AML-193 (cell line): ENCODE results near the gene INSR.
"Not testable (repeated sequence)": the region's sequence is repeated elsewhere in the genome, so short reads cannot be mapped to it uniquely, and the experiment has no call there.

Source experiments
- DNase-seq, 2 experiments: peaks; one replicate each; lab custom pipeline; 2025; lab: John Stamatoyannopoulos, UW

INSR gene

DNA sequence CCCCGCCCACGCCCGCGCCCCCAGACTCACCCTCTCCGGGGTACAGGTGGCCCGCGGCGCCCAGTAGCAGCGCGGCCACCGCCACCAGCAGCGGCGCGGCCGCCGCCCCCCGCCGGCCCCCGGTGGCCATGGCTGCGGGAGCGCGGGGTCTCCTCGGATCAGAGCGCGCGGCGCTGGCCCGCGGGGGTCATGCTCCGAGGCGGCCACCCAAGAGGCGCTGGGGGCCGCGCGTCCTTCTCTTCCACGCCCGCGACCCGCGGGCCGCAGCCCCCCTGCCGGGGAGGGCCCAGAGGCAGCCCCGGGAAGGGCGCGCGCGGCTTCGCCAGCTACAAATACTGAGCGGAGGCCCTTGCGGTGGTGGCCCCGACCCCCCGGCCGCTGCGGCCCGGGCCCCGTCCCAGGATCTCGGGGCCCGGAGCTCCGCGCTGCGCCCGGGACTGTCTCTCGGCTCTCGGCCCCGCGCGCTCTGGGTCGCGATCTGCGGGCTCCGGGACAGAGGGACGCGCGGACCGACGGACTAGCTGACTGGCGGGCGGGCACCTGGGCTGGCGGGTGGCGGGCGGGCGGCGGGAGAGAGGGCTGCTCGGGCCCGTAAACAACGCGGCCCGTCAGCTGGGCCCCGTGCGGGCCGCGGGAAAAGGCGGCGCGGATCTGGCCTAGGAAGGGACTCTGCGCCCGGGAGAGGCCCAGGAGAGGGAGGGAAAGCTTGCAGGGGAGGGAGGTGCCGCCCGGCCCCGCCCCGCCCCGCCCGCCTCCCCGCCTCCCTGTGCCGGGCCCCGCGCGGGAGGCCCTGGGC, at the start of gene INSR:
Gene INSR, minus strand, starts transcription at position 653 of the 796 bp plus-strand sequence. Its CDS starts 523 bp downstream, at position 130.
- DNase-seq: peak; percentile 77 to 79

GRCh38 chr19:7342143-7342542, 47.9 kb upstream of the INSR start:
- no peak for DNase-seq

DNA sequence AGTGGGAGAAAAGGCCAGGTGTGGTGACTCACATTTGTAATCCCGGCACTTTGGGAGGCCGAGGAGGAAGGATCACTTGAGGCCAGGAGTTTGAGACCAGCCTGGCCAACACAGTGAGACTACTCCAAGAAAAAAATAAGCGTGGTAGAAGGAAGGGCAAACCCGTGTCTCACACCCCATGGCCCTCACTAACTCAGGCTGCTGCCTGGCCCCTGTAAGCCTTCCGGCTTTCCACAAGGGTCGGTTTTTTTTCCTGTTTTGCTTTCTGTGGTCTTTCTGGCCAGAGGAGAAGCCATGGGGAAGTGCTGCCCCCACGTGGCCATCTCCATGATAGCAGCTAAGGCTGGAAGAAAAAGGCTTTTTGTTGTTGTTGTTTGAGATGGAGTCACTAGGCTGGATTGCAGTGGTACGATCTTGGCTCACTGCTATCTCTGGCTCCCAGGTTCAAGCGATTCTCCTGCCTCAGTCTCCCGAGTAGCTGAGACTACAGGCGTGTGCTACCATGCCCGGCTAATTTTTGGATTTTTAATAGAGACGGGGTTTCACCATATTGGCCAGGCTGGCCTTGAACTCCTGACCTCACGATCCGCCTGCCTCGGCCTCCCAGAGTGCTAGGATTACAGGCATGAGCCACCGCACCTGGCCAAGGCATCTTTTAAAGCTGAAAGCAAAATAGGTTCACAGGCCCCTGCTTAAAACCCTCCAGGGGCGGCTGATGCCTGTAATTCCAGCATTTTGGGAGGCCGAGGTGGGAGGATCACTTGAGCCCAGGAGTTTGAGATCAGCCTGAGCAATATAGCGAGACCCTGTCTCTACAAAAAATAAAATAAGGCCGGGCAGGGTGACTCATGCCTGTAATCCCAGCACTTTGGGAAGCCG, 47.0 kb upstream of the INSR start:
- DNase-seq: peak; percentile 62 to 74

DNA sequence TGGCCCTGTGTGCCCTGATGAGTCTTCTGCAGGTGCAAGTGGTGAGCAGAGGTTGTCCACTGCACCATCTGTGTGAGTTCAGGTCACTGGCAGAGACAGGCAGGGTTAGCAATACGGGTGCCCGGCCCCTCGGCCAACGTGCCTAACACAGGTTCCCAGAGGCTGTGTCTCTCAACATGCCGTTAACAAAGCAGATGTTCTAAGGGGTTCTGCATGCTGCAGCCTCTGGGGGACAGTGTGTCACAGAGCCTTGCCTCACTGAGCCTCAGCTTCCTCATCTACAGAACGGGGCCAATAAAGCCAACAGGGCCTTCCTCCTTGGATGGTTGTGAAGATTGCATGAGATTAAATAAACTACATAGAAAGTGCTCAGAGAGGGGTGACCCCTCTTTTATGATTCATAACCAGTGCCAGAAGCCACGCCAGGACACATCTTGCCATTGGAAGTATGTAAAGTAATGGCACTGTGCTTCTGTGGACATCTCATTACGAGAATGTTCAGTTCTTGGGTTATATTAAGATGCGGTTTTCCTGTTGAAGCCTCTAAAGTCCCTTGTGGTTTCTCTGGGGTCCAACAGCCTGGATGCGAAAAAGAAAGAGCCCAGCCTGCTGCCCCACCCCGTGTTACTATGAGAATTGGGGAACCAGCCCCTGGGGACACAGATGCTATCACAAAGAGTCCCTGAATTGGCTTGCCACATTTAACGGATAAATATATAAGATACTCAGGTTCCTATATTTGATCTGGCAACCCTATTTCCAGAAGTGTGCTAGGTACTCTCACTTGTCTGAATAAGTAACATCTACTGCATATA, 43.4 kb upstream of the INSR start:
- DNase-seq: peak; percentile 97

DNA sequence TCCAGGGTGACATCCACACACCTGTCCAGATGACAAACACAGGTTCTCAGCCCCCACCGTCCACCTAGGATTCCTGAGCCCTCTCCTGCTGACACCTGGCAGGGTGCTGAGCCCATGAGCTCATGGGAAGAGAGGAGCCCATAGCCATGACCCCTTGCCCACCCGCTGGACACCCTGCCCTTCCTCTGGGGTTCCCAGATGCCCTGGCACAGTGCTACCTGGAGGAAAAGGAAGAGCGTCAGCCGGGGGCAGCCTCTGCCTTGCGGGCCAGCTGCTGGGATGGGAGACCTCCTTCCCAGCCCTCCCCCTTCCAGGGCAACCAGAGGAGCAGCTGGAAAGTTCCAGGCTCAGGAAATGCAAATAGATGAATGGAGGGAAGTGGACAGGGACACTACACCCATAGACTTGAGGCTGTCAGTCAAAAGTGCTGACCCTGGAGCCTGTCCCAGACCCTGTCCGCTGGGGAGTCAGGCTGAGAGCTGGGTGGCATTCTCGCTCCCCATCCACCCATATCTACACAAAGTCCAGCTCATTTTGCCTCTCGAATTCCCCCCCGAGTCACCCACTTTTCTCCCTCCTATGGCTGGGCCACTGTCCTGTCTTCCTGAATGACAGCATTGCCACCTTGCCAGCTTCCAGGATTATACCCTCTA, 42.2 kb upstream of the INSR start:
- no peak for DNase-seq

DNA sequence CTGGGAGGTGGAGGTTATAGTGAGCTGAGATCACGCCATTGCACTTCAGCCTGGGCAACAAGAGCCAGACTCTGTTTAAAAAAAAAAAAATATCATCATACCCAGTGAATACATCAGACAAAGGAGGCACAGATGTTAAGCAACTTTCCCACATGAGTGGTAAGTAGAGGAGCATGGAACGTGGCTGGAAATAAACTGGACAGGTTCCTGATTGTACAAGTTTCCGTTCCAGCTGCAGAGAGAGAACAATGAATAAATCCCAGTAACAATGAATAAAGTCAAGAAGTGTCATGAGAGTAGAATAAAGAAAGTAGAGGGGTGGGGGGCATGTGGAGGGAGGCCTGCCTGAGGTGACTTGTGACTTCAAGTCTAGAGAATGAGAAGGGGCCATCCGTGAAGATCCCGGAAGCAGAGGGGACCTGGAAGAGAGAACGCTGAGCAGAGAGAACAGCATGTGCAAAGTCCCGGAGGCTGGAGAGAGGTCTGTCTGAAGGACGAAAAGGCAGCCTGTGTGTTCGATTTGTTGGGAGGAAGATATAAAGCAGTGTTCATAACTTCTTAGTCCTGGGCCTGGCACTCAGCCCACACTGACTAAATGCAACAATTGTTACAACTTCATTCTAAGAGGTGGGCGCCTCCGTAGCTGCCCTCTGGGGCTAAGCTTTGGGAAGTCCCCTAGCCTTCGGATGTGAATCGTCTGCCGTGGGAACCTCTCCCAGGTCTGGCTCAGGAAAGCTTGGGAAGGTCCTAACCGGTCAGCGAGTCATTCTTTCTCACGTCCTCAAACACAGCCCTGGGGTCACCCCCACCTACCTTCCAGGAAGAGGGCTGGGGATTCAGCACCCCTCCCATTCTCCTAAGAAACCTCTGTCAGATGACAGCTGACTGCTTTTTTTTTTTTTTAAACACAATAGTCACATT, 39.2 kb upstream of the INSR start:
- no peak for DNase-seq

DNA sequence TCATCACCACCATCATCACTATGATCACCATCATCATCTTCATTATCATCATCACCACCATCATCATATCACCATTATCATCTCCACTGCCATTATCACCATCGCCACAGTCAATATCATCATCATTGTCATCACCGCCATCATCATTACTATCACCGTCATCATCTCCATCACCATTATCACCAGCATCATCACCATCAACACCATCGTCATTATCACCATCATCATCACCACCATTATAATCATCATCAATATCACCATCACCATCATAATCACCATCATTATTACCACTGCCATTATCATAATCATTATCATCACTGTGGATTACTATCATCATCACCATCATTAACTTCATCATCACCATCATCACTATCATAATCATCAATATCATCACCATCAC, 37.2 kb upstream of the INSR start:
- no peak for DNase-seq

DNA sequence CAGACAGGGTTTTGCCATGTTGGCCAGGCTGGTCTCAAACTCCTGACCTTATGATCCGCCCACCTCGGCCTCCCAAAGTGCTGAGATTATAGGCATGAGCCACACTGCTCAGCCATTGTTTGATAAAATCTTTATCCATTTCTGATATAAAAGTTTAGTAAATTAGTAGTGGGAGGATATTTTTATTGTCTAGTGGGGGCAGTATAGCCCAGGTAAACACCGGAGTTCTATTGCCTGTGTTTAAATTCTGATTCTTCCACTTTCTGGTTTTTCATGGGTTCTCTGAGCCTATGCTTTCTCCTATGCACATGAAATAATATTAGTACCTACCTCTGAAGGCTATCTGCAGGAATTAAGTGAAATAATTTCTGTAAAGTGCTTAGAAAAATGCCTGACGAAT, 34.4 kb upstream of the INSR start:
- DNase-seq: no peak

- no peak for DNase-seq
These were observed 33.6 kb upstream of the INSR start for GRCh38 chr19:7327802-7328201.

- DNase-seq: peak; percentile 22 to 28
These were observed 32.1 kb upstream of the INSR start for GRCh38 chr19:7326105-7326877.

- DNase-seq: no peak
These were observed 24.0 kb upstream of the INSR start for GRCh38 chr19:7318176-7318575.

GRCh38 chr19:7312816-7313215, 18.6 kb upstream of the INSR start:
- DNase-seq: no peak

DNA sequence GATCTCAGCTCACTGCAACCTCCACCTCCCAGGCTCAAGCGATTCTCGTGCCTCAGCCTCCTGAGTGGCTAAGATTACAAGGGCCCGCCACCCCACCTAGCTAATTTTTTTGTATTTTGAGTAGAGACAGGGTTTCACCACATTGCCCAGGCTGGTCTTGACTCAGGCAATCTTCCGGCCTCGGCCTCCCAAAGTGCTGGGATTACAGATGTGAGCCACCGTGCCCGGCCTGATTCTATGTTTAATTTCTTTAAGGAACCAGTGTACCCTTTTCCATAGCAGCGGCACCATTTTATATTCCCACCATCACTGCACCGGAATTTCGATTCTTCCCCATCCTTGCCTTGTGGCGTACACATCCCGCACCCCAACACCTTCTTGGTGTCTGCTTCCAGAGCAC, 17.7 kb upstream of the INSR start:
- DNase-seq: no peak

GRCh38 chr19:7308327-7308726, 14.1 kb upstream of the INSR start:
- DNase-seq: not testable (repeated sequence)

GRCh38 chr19:7307590-7308218, 13.5 kb upstream of the INSR start:
- DNase-seq: no peak

GRCh38 chr19:7304200-7304599, 10.0 kb upstream of the INSR start:
- no peak for DNase-seq

DNA sequence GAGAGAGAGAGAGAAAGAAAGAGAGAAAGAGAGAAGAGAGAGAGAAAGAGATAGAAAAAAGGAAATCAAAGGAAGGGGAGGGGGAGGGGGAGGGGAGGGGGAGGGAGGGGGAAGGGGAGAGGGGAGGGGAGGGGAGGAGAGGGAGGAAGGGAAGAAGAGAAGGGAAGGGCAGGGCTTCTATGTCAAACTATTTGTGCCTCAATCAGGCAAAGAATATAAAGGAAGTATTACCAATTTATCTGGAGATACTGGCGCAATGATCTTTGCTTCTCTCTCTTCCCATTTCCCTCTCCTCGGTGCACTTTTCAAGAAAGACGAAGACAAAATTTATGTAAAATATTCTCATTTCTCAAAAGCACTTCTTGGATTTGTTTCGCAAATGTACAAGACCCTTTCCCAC, 9.3 kb upstream of the INSR start:
- no peak for DNase-seq

GRCh38 chr19:7301525-7301924, 7.3 kb upstream of the INSR start:
- no peak for DNase-seq

DNA sequence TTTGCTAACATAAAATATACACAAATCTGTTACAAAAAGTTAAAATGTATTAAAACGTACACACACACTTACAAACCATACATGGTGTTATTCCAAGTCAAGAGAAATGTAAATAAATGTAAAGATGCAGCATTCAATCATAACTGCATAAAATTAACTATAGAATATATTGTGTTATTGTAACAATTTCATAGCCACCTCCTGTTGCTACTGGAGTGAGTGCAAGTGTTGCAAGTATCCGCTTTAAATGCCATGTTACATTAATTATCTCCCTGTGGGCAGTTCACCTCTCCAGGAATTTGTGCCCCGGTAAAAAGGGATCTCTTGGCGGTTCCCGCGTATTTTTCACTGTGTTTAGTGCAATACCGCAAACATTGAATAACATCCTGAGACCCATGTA, 3.5 kb upstream of the INSR start:
- no peak for DNase-seq
